HG03432 (cell line): Measurements from ENCODE around the gene PRM2.
"Not testable (repeated sequence)": the region's sequence is repeated elsewhere in the genome, so short reads cannot be mapped to it uniquely, and the experiment has no call there.

Experiments used
- ATAC-seq: cut with Tn5 transposase; IDR thresholded peaks from one replicate; pipeline ENCODE4 v1.9.1; 2021; ENCODE audit warnings: mild to moderate bottlenecking, moderate library complexity; ENCODE audit not compliant: unreplicated experiment

PRM2 gene

GRCh38 chr16:11307639-11308492, 31.6 kb upstream of the PRM2 start:
- ATAC-seq: no peak

GRCh38 chr16:11306997-11307638, 30.8 kb upstream of the PRM2 start:
- no peak for ATAC-seq

GRCh38 chr16:11306381-11306780, 30.1 kb upstream of the PRM2 start:
- no peak for ATAC-seq

GRCh38 chr16:11303405-11304138, 27.3 kb upstream of the PRM2 start:
- no peak for ATAC-seq

DNA sequence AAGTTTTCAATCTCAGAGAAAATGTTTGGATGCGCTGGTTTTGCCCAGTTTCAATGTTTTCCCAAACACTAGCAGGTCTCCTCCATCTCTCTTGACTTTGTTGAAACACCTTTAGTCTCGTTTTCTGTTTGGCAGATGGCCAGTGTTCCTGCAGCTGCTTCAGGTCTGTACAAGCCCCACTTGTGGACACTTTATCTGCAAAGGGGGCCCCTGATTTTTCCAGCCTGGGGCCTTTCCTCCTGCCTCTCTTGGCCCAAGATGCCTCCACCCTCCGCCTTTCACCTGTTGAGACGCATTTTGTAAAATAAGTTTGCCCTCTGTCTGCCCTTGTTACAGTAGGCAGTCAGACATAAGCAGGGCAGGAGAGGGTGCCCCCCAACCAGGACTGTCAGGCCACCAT, 26.7 kb upstream of the PRM2 start:
- ATAC-seq: no peak

DNA sequence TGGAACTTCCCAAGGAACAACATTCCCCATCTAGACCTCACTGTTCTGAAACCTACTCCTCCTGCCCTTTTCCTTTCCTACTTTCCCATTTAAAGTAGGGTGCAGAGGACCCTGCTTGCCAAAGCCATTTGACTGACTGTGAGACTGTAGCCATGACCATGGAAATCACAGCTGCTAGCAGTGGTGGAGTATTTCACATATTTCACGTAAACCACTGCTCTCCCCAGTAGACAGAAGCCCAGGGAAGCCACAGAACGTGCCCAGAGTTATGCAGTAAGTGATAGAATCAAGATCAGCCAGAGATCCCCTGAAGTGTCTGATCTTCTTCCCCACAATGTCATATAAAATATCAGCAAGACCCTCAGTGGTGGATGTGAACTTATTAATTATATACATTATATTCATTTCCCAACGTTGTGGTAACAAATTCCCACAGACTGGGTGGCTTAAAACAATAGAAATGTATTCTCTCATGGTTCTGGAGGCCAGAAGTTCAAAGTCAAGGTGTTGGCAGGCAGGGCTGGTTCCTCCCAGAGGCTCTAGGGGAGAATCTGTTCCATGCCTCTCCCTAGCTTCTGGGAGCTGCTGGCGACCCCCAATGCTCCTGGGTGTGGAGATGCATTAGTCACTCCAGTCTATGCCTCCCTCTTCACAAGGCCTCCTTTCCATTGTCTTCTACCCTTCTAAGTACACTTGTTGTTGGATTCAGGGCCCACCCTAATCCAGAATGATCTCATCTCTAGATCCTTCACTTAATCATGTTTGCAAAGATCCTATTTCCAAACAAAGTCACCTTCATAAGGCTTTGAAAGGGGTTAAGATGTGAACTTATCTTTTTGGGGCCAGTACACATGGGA, 25.6 kb upstream of the PRM2 start:
- ATAC-seq: no peak

DNA sequence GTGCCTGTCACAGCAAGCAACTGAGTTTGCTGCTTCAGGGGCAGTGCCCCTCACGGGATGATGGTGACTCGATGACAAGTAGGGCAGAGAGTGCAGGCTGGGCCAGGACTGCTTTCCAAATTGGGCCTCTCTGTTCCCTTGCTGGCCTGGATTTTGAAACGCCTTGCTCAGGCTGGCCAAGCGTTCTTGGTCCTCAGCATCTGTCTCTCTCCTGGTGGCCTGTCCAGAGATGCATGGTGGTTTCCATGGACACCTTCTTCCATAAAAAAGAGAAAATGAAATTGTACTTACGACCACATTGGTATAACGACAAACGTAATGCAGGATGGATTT, 24.2 kb upstream of the PRM2 start:
- no peak for ATAC-seq

GRCh38 chr16:11299865-11300559, 23.7 kb upstream of the PRM2 start:
- ATAC-seq: no peak

- not testable (repeated sequence) for ATAC-seq
Measured at GRCh38 chr16:11298950-11299547, 22.8 kb upstream of the PRM2 start.

GRCh38 chr16:11298143-11298900, 22.0 kb upstream of the PRM2 start:
- no peak for ATAC-seq

GRCh38 chr16:11297492-11298142, 21.3 kb upstream of the PRM2 start:
- ATAC-seq: peak; percentile 87

DNA sequence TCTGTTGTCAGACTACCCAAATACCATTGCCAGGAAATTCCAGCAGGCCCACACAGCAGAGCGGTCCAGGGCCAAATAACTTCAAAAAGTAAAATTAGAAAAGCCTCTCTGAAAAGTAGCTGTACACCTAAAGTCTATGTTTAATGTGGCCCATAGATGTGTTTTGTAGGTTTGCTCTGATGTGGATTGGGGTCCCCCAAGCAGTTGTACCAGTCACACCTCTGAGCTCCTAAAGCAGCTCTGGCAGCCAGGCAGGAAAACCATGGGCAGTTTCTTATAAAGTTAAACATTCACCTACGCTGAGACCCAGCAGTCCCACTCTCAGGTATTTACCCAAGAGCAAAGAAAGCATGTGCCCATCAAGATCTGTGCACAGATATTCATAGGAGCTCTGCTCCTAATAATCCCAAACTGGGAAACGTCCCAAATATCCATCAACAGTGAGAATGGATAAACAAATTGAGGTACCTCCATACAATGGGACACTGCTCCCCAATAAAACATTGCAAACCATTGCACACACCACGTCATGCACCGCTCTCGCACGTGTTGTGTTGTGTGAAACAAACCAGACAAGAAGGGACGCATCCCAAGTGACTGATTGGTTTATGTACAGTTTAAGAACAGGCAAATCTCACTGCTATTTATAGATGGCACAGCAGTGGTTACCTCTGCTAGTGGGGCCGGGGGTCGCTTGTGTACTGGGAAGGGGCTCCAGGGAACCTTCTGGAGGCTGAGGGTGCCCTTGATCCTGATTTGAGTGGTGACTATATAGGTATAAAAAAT, 20.6 kb upstream of the PRM2 start:
- ATAC-seq: peak; percentile 14

DNA sequence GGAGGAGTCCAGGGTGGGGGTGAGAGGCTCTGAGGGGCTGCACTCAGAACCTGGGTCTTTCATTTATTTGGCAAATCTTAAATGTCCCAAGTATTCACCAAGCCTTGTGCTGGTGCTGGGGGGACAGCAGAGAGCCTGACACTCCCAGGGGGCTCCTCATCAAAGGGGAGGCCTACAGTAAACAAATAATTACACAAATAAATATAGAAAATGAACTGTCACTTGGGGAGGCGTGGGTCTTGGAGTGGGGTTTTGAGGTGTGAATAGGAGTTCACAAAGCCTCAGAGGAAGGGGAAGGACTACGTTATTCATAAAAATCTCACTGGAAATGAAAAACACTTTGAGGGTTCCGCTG, 20.0 kb upstream of the PRM2 start:
- no peak for ATAC-seq

- no peak for ATAC-seq
Measured at GRCh38 chr16:11295672-11296071, 19.4 kb upstream of the PRM2 start.

GRCh38 chr16:11292076-11292748, 15.9 kb upstream of the PRM2 start:
- ATAC-seq: no peak

GRCh38 chr16:11291091-11291703, 14.9 kb upstream of the PRM2 start:
- no peak for ATAC-seq
